ENCODE data around the gene TBC1D13. TPM values are rescaled to one million over a fixed set of nuclear protein-coding genes. Genes with fewer than 3 reads are reported as not detected.

TBC1D13 gene
- total and polyA plus RNA-seq, 2 donors (not counting 1 experiment from before 2014, with no cell fraction given), result 28.8 to 29.1 TPM

DNA sequence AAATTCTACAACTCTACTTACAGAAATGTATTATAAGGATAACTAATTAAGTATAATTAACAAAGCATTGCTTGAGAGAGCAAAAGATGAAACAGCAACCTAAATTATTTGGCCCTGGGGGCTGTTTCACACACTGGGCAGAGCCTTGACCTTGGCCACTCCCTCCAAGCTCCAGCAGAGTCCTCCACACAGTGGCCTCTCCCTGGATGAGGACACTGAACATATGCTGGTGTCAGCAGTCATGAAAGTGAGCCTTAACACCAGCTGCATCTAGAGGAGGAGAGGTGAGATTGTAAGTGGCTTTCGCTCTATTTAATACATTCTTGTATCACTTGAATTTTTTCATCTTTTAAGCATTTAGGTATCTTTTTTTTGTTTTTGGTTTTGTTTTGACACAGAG lies 39.8 kb upstream of the TBC1D13 start:
- no peak overlapping the region for H3K27ac Mint-ChIP-seq
- DNase-seq (no peak), ATAC-seq (ENCODE audit: low read depth) (no peak)
- H3K27ac ChIP-seq (ENCODE audit: low read length in 2 of 2), result no peak overlapping the region
- TF ChIP-seq CTCF (IDR thresholded peaks at IDR 0.05), result no peak
- TF ChIP-seq EZH2 (IDR thresholded peaks at IDR 0.05; ENCODE audit: borderline replicate concordance, insufficient read depth, low read depth, low read length, poor library complexity, severe bottlenecking), result no peak
- no peak overlapping the region for H3K4me3 ChIP-seq (ENCODE audit: control extremely low read depth in 1 of 5, extremely low read depth in 1 of 5, insufficient read depth in 1 of 5, low read depth in 2 of 5, low read length in 4 of 5)
- intact Hi-C loops (cut with micrococcal nuclease), result no loop called here
- peaks cover 0 to 3% (median 0%) of the 10 kb centered on the region in 3 donors for H3K9me3 ChIP-seq (ENCODE audit: control extremely low read depth in 1 of 3, control insufficient read depth in 2 of 3, insufficient read depth in 1 of 3, low read length in 2 of 3)
- ChIA-PET CTCF (no interaction called here), POLR2A (no interaction called here)
- H3K36me3 ChIP-seq (replicated peaks in 1 of 2; ENCODE audit: control extremely low read depth in 1 of 2, control insufficient read depth in 1 of 2, extremely low read depth in 1 of 2, insufficient read depth in 2 of 2, low read length in 1 of 2), result peaks cover 0 to 17% of the 10 kb centered on the region in 2 experiments
- H3K9ac ChIP-seq (ENCODE audit: low read length), result no peak overlapping the region
- H3K9me3 Mint-ChIP-seq (ENCODE audit: insufficient read depth), result no peaks in the 10 kb centered on the region
- no peaks in the 10 kb centered on the region for H4K20me1 ChIP-seq (ENCODE audit: control insufficient read depth, insufficient read depth, low read length, poor library complexity, severe bottlenecking)
- WGBS (ENCODE audit: insufficient coverage), result no CpG with 5 or more reads among the region's 1 CpG
- H3K4me3 Mint-ChIP-seq, result no peak overlapping the region
- no peaks in the 10 kb centered on the region for H3K79me2 ChIP-seq (ENCODE audit: control insufficient read depth, insufficient read depth, low read length)
- no peaks in the 10 kb centered on the region for H3K4me1 ChIP-seq (ENCODE audit: control insufficient read depth in 2 of 2, insufficient read depth in 2 of 2, low read length in 2 of 2)
- H2AFZ ChIP-seq (ENCODE audit: insufficient read depth, low read depth, low read length, poor library complexity, severe bottlenecking), result no peak overlapping the region
- no peak overlapping the region for H3K4me2 ChIP-seq (replicated peaks; ENCODE audit: low read depth, low read length, poor library complexity, severe bottlenecking)
- H3K27me3 Mint-ChIP-seq, result no peaks in the 10 kb centered on the region
- no peaks in the 10 kb centered on the region for H3K4me1 Mint-ChIP-seq
- H3K27me3 ChIP-seq (replicated peaks in 1 of 4; ENCODE audit: control extremely low read depth in 1 of 4, control insufficient read depth in 3 of 4, insufficient read depth in 4 of 4, low read length in 3 of 4), result no peaks in the 10 kb centered on the region

- Histone ChIP-seq H3K27me3 (replicated peaks in 1 of 4; ENCODE audit: control extremely low read depth in 1 of 4, control insufficient read depth in 3 of 4, insufficient read depth in 4 of 4, low read length in 3 of 4) (no peaks in the 10 kb centered on the region), H2AFZ (ENCODE audit: insufficient read depth, low read depth, low read length, poor library complexity, severe bottlenecking) (no peak overlapping the region), H4K20me1 (ENCODE audit: control insufficient read depth, insufficient read depth, low read length, poor library complexity, severe bottlenecking) (no peaks in the 10 kb centered on the region), H3K9ac (ENCODE audit: low read length) (no peak overlapping the region), H3K27ac (ENCODE audit: low read length in 2 of 2) (no peak overlapping the region), H3K79me2 (ENCODE audit: control insufficient read depth, insufficient read depth, low read length) (no peaks in the 10 kb centered on the region), H3K9me3 (ENCODE audit: control extremely low read depth in 1 of 3, control insufficient read depth in 2 of 3, insufficient read depth in 1 of 3, low read length in 2 of 3) (no peaks in the 10 kb centered on the region), H3K4me2 (replicated peaks; ENCODE audit: low read depth, low read length, poor library complexity, severe bottlenecking) (no peak overlapping the region), H3K4me3 (ENCODE audit: control extremely low read depth in 1 of 5, extremely low read depth in 1 of 5, insufficient read depth in 1 of 5, low read depth in 2 of 5, low read length in 4 of 5) (no peak overlapping the region), H3K36me3 (replicated peaks in 1 of 2; ENCODE audit: control extremely low read depth in 1 of 2, control insufficient read depth in 1 of 2, extremely low read depth in 1 of 2, insufficient read depth in 2 of 2, low read length in 1 of 2) (peaks cover 0 to 41% of the 10 kb centered on the region in 2 experiments), H3K4me1 (ENCODE audit: control insufficient read depth in 2 of 2, insufficient read depth in 2 of 2, low read length in 2 of 2) (no peaks in the 10 kb centered on the region)
- CTCF ChIA-PET, result interaction anchor here (1.1 kb wide), 1 partner anchor 46 kb away, joined by 4 read pairs; no protein-coding TSS in a partner anchor
- TF ChIP-seq EZH2 (IDR thresholded peaks at IDR 0.05; ENCODE audit: borderline replicate concordance, insufficient read depth, low read depth, low read length, poor library complexity, severe bottlenecking) (no peak), CTCF (IDR thresholded peaks at IDR 0.05) (no peak)
- Mint-ChIP-seq H3K27me3 (no peaks in the 10 kb centered on the region), H3K27ac (no peak overlapping the region), H3K4me3 (no peak overlapping the region), H3K9me3 (ENCODE audit: insufficient read depth) (no peaks in the 10 kb centered on the region), H3K4me1 (no peaks in the 10 kb centered on the region)
- intact Hi-C loops (cut with micrococcal nuclease), result no loop called here
- no peak for ATAC-seq (ENCODE audit: low read depth)
- 97% methylated on average over 21 of the region's 22 CpGs for WGBS (ENCODE audit: insufficient coverage)
- POLR2A ChIA-PET, result no interaction called here
- peak; percentile 3 for DNase-seq
Observed at GRCh38 chr9:128750926-128751595, 36.0 kb upstream of the TBC1D13 start.

Measured in B cell (primary cell).